ENCODE measurements around the gene WHAMM.

WHAMM gene

GRCh38 chr15:82843566-82843965, 34.1 kb downstream of the WHAMM start:
- H3K4me3 ChIP-seq (ENCODE audit: insufficient read length, low read depth): no peak overlapping the region
- H3K9ac ChIP-seq (ENCODE audit: insufficient read length, low read depth): no peak overlapping the region
- TF ChIP-seq YY1 (IDR thresholded peaks at IDR 0.05; ENCODE audit: insufficient read depth, insufficient read length) (no peak), SUZ12 (IDR thresholded peaks at IDR 0.05; ENCODE audit: extremely low read depth, insufficient read depth, insufficient read length) (no peak)
- H3K36me3 ChIP-seq (ENCODE audit: insufficient read depth, insufficient read length, low read length): peaks cover 5% of the 10 kb centered on the region
- no peaks in the 10 kb centered on the region for H3K4me1 ChIP-seq (ENCODE audit: insufficient read depth, insufficient read length)
- no peaks in the 10 kb centered on the region for H3K9me3 ChIP-seq (ENCODE audit: insufficient read depth, low read length)
- H3K27me3 ChIP-seq (ENCODE audit: insufficient read depth, insufficient read length): no peaks in the 10 kb centered on the region
- DNase-seq (ENCODE audit: low read depth, low spot score): no peak

GRCh38 chr15:82845686-82846085, 36.3 kb downstream of the WHAMM start:
- no peaks in the 10 kb centered on the region for H3K27me3 ChIP-seq (ENCODE audit: insufficient read depth, insufficient read length)
- peaks cover 5% of the 10 kb centered on the region for H3K36me3 ChIP-seq (ENCODE audit: insufficient read depth, insufficient read length, low read length)
- no peak for DNase-seq (ENCODE audit: low read depth, low spot score)
- H3K4me1 ChIP-seq (ENCODE audit: insufficient read depth, insufficient read length): peaks cover 6% of the 10 kb centered on the region
- H3K4me3 ChIP-seq (ENCODE audit: insufficient read length, low read depth): no peak overlapping the region
- H3K9me3 ChIP-seq (ENCODE audit: insufficient read depth, low read length): no peaks in the 10 kb centered on the region
- TF ChIP-seq SUZ12 (IDR thresholded peaks at IDR 0.05; ENCODE audit: extremely low read depth, insufficient read depth, insufficient read length) (no peak), ZNF274 (IDR thresholded peaks at IDR 0.05; ENCODE audit: low read depth, low read length) (no peak), YY1 (IDR thresholded peaks at IDR 0.05; ENCODE audit: insufficient read depth, insufficient read length) (no peak)
- H3K9ac ChIP-seq (ENCODE audit: insufficient read length, low read depth): no peak overlapping the region

DNA sequence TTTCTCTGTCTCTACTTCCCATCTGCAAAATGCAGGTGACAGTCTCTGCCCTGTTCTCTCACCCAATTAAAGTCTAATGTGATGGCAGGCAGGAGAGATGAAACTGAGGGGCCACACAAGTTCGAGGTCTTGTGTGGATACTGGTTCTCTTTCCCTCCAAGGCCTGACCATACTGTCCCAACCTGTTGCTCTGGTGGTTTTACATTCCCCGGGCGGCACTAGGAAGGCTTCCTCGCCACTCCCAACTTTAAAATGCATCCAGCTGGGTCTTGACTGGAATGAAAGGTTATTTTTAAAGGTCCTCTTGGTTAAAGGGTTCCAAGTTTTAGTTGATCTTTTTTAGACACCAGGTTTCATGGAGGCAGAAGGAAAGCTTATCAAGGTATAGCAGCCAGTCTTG, 37.2 kb downstream of the WHAMM start:
- no peak for DNase-seq (ENCODE audit: low read depth, low spot score)
- TF ChIP-seq SUZ12 (IDR thresholded peaks at IDR 0.05; ENCODE audit: extremely low read depth, insufficient read depth, insufficient read length): no peak
- TF ChIP-seq ZNF274 (IDR thresholded peaks at IDR 0.05; ENCODE audit: low read depth, low read length): no peak
- no peak for TF ChIP-seq YY1 (IDR thresholded peaks at IDR 0.05; ENCODE audit: insufficient read depth, insufficient read length)
- Histone ChIP-seq H3K9me3 (ENCODE audit: insufficient read depth, low read length) (no peaks in the 10 kb centered on the region), H3K36me3 (ENCODE audit: insufficient read depth, insufficient read length, low read length) (peaks cover 9% of the 10 kb centered on the region), H3K4me3 (ENCODE audit: insufficient read length, low read depth) (no peak overlapping the region), H3K27me3 (ENCODE audit: insufficient read depth, insufficient read length) (no peaks in the 10 kb centered on the region), H3K9ac (ENCODE audit: insufficient read length, low read depth) (no peak overlapping the region), H3K4me1 (ENCODE audit: insufficient read depth, insufficient read length) (peaks cover 6% of the 10 kb centered on the region)

DNA sequence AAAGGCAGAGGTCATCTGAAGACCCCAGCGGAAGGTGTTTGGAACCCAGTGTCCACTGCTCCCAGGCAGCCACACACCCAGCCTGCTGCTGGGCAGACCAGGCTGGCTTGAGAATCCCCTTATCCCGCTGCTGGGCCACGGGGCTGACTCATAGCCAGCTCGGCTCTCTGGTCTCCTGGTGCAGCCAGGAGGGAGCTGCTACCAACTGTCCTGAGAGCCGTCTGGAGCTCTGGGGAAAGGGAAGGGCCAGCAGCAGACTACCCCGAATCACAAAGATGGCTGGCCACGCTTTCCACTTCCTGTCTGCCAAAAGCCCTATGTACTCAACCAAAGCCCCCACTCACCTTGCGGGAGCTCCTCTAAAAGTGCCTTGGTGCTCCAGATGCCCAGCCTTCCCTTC, 38.3 kb downstream of the WHAMM start:
- no peak for DNase-seq (ENCODE audit: low read depth, low spot score)
- H3K4me3 ChIP-seq (ENCODE audit: insufficient read length, low read depth): no peak overlapping the region
- H3K36me3 ChIP-seq (ENCODE audit: insufficient read depth, insufficient read length, low read length): peaks cover 13% of the 10 kb centered on the region
- H3K4me1 ChIP-seq (ENCODE audit: insufficient read depth, insufficient read length): peaks cover 6% of the 10 kb centered on the region
- TF ChIP-seq YY1 (IDR thresholded peaks at IDR 0.05; ENCODE audit: insufficient read depth, insufficient read length) (no peak), ZNF274 (IDR thresholded peaks at IDR 0.05; ENCODE audit: low read depth, low read length) (no peak), SUZ12 (IDR thresholded peaks at IDR 0.05; ENCODE audit: extremely low read depth, insufficient read depth, insufficient read length) (no peak)
- no peaks in the 10 kb centered on the region for H3K27me3 ChIP-seq (ENCODE audit: insufficient read depth, insufficient read length)
- no peaks in the 10 kb centered on the region for H3K9me3 ChIP-seq (ENCODE audit: insufficient read depth, low read length)
- no peak overlapping the region for H3K9ac ChIP-seq (ENCODE audit: insufficient read length, low read depth)

DNA sequence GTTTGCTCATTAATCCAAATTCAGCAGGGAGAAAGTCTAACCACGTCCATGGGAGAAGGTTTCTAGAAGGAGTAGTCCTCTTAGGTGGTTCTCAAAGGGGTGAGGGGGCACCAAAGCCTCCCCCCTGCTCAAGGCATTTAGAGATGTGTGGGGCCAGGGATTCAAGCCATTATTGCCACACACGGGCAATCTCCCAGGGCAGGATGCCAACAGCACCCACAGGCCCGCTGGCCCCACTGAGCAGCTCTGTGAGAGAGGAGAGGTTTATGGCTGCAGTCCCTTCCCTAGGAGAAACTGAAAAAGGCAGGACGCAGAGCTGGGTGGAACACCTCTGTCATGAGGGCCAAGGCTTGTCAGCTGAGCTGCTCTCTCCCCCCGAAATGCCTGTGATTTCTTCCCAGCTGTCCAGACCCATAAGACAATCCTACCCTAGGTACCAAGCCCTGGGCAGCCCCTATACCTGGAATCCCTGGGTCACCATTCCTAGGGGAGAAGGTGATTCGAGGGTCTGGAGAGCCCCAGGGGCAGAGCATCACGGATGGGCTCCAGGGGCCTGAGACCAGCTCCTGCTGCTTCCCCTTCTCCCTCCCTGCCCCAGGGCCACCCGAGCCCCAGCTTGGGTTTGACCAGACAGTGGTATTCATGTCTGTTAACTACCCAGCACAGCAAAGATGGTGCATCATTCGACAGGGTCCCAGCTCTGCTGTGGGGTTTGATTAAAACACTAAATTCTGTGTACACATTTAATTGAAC, 39.0 kb downstream of the WHAMM start:
- peaks cover 6% of the 10 kb centered on the region for H3K4me1 ChIP-seq (ENCODE audit: insufficient read depth, insufficient read length)
- H3K9ac ChIP-seq (ENCODE audit: insufficient read length, low read depth): no peak overlapping the region

GRCh38 chr15:82849556-82850512, 40.4 kb downstream of the WHAMM start:
- no peaks in the 10 kb centered on the region for H3K27me3 ChIP-seq (ENCODE audit: insufficient read depth, insufficient read length)
- no peaks in the 10 kb centered on the region for H3K9me3 ChIP-seq (ENCODE audit: insufficient read depth, low read length)
- no peak overlapping the region for H3K4me3 ChIP-seq (ENCODE audit: insufficient read length, low read depth)
- H3K4me1 ChIP-seq (ENCODE audit: insufficient read depth, insufficient read length): peaks cover 6% of the 10 kb centered on the region
- DNase-seq (ENCODE audit: low read depth, low spot score): peak; percentile 93
- peak overlapping the region; percentile 44 for H3K9ac ChIP-seq (ENCODE audit: insufficient read length, low read depth)
- TF ChIP-seq YY1 (IDR thresholded peaks at IDR 0.05; ENCODE audit: insufficient read depth, insufficient read length) (no peak), ZNF274 (IDR thresholded peaks at IDR 0.05; ENCODE audit: low read depth, low read length) (no peak), SUZ12 (IDR thresholded peaks at IDR 0.05; ENCODE audit: extremely low read depth, insufficient read depth, insufficient read length) (no peak)
- peaks cover 13% of the 10 kb centered on the region for H3K36me3 ChIP-seq (ENCODE audit: insufficient read depth, insufficient read length, low read length)

More for the DNA sequence above, 39.0 kb downstream of the WHAMM start:
- Histone ChIP-seq H3K27me3 (ENCODE audit: insufficient read depth, insufficient read length) (no peaks in the 10 kb centered on the region), H3K4me3 (ENCODE audit: insufficient read length, low read depth) (no peak overlapping the region), H3K36me3 (ENCODE audit: insufficient read depth, insufficient read length, low read length) (peaks cover 13% of the 10 kb centered on the region), H3K9me3 (ENCODE audit: insufficient read depth, low read length) (no peaks in the 10 kb centered on the region)
- no peak for DNase-seq (ENCODE audit: low read depth, low spot score)
- TF ChIP-seq SUZ12 (IDR thresholded peaks at IDR 0.05; ENCODE audit: extremely low read depth, insufficient read depth, insufficient read length) (no peak), ZNF274 (IDR thresholded peaks at IDR 0.05; ENCODE audit: low read depth, low read length) (no peak), YY1 (IDR thresholded peaks at IDR 0.05; ENCODE audit: insufficient read depth, insufficient read length) (no peak)

- H3K9ac ChIP-seq (ENCODE audit: insufficient read length, low read depth): no peak overlapping the region
- peaks cover 13% of the 10 kb centered on the region for H3K36me3 ChIP-seq (ENCODE audit: insufficient read depth, insufficient read length, low read length)
- H3K4me1 ChIP-seq (ENCODE audit: insufficient read depth, insufficient read length): peaks cover 6% of the 10 kb centered on the region
- DNase-seq (ENCODE audit: low read depth, low spot score): no peak
- TF ChIP-seq SUZ12 (IDR thresholded peaks at IDR 0.05; ENCODE audit: extremely low read depth, insufficient read depth, insufficient read length) (no peak), YY1 (IDR thresholded peaks at IDR 0.05; ENCODE audit: insufficient read depth, insufficient read length) (no peak), ZNF274 (IDR thresholded peaks at IDR 0.05; ENCODE audit: low read depth, low read length) (no peak)
- no peaks in the 10 kb centered on the region for H3K27me3 ChIP-seq (ENCODE audit: insufficient read depth, insufficient read length)
- H3K9me3 ChIP-seq (ENCODE audit: insufficient read depth, low read length): no peaks in the 10 kb centered on the region
- no peak overlapping the region for H3K4me3 ChIP-seq (ENCODE audit: insufficient read length, low read depth)
Observed at GRCh38 chr15:82850731-82851130, 41.3 kb downstream of the WHAMM start.

Measured in NT2/D1 (cell line).